Measurements from ENCODE around the gene RAB17. TPM values are rescaled to one million over a fixed set of nuclear protein-coding genes. Genes with fewer than 3 reads are reported as not detected.

RAB17 gene
- total RNA-seq, 1 donor from 2014 or later, result 4.1 TPM

- ATAC-seq (ENCODE audit: poor library complexity), result no peak
- no peak for DNase-seq
- intact Hi-C loops (cut with DNase I), result loop anchor here (10.0 kb wide), 1 partner anchor 447 kb away; no protein-coding TSS in a partner anchor
These were observed 19.0 kb downstream of the RAB17 start for GRCh38 chr2:237571551-237571950.

DNA sequence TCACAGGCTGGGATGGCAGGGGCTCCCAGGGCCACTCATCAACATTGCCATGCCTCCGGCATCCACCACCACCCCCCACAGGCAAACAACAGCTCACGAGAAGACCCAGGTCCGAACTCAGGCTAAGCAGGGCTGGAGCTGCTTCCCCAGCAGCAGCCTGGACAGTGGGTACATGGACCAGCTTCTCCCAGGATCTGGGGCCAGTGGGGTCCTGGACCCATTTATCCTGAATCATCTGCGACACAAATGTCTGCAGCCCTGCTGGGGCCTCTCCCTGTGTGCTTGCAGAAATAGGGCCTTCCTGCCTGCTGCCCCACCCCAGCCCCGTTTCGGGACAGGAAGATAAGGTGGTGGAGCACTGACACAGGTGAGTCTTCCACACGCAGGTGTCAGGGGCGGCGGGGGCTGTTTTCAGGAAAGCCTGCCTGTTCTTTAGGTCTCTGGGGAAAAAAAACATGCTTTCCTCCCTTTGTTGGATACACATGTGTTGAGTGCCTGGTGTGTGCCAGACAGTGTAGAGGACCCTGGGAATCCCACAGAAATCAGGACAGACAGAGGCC is 19.7 kb downstream of the RAB17 start:
- intact Hi-C loops (cut with DNase I), result loop anchor here (10.0 kb wide), 1 partner anchor 446 kb away; no protein-coding TSS in a partner anchor
- DNase-seq, result no peak
- ATAC-seq (ENCODE audit: poor library complexity), result no peak

DNA sequence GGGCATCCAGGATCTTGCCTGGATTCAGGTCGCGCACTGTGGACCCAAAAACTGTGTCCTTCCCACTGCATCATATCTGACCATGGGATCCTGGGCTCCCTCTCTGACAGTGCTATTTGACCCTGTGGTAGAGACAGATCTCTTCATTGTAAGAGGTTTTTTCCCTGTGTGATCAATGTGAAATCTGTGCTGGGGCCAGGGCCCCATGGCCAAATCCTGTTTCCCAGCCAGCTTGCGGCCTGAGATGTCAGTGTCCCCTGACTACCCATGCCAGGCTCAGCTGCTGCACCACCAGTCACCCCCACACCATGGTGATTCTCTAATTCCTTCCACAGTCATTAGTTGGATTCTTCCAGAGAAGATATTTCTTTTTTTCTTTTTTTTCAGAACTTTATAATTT is 20.6 kb downstream of the RAB17 start:
- no peak for DNase-seq
- no peak for ATAC-seq (ENCODE audit: poor library complexity)
- intact Hi-C loops (cut with DNase I), result loop anchor here (10.0 kb wide), 1 partner anchor 445 kb away; no protein-coding TSS in a partner anchor

DNA sequence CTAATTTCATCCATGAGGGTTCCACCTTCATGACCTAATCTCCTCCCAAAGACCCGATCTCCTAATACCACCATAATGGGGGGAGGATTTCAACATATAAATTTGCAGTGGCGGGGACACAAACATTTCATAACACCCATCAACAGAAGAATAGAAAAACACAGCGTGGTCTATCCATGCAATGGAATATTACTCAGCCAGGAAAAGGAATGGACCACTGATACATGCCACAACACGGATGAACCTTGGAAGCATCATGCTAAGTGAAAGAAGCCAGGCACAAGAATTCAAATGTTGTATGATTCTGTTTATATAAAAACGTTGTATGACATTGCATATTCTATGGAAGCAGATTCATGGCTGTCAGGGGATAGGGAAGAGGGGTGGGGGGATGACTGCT is 21.5 kb downstream of the RAB17 start:
- ATAC-seq (ENCODE audit: poor library complexity) (no peak), DNase-seq (no peak)
- intact Hi-C loops (cut with DNase I), result no loop called here

DNA sequence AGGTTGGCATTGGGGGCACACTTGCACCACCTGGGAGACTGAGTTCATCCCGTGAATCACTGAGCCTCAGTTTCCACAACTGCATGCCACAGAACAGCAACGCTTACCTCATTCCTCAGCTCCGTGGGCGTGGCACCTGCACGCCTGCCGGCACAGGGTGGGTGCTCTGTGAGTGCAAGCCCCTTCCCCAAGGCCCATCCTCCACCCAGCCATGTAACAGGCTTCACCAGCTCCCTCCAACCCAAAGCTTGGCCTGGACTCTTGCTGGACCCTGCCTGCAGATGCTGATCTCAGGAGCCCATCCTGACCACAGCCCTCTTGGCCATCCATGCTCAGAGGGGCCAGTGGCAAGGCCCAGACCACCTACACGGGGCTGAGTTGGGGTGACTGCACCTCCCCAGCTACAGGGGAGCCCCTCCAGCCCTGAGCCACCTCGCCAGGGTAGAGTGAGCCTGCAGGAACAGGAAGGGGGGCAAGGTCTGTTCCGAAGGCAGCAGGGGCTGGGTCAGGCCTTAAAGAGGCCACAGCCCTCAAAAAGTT is 22.3 kb downstream of the RAB17 start:
- intact Hi-C loops (cut with DNase I), result no loop called here
- ATAC-seq (ENCODE audit: poor library complexity) (no peak), DNase-seq (no peak)

- ATAC-seq (ENCODE audit: poor library complexity) (no peak), DNase-seq (no peak)
- intact Hi-C loops (cut with DNase I), result no loop called here
These were observed 23.1 kb downstream of the RAB17 start for GRCh38 chr2:237567276-237568029.

DNA sequence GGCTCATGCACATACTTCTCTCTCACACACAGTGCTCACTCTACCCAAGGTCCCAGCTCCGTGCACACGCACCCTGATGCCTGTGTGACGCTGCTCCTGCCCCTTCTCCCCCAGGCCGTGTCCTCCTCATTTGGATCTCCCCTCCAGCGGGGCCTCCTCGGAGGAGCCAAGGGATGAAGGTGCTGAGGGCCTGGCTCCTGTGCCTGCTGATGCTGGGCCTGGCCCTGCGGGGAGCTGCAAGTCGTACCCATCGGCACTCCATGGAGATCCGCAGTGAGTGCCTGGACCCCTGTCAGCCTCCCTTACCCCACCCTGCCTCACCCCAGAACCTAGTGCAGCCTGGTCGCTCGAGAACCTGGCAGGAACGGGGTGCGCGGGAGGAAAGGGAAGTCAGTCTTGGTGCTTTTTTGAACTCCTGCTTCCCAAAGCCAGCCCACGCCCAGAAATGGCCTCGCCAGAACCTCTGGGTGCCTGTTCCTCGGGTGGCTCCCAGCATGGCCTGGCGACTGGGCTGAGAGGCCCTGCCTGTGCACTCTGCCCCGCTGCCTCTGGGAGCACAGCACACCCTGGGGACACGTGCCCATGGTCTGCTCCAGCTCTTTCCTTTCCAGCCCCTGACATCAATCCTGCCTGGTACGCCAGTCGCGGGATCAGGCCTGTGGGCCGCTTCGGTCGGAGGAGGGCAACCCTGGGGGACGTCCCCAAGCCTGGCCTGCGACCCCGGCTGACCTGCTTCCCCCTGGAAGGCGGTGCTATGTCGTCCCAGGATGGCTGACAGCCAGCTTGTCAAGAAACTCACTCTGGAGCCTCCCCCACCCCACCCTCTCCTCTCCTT is 23.9 kb downstream of the RAB17 start, which contains the start of gene PRLH:
PRLH (plus strand) TSS at position 174 of the 835 bp plus-strand sequence; CDS start at position 174, 0 bp downstream.
- no peak for DNase-seq
- intact Hi-C loops (cut with DNase I), result no loop called here
- peak; percentile 13 for ATAC-seq (ENCODE audit: poor library complexity)

- no peak for ATAC-seq (ENCODE audit: poor library complexity)
- no peak for DNase-seq
- intact Hi-C loops (cut with DNase I), result no loop called here
These were observed 24.6 kb downstream of the RAB17 start for GRCh38 chr2:237565974-237566373.

DNA sequence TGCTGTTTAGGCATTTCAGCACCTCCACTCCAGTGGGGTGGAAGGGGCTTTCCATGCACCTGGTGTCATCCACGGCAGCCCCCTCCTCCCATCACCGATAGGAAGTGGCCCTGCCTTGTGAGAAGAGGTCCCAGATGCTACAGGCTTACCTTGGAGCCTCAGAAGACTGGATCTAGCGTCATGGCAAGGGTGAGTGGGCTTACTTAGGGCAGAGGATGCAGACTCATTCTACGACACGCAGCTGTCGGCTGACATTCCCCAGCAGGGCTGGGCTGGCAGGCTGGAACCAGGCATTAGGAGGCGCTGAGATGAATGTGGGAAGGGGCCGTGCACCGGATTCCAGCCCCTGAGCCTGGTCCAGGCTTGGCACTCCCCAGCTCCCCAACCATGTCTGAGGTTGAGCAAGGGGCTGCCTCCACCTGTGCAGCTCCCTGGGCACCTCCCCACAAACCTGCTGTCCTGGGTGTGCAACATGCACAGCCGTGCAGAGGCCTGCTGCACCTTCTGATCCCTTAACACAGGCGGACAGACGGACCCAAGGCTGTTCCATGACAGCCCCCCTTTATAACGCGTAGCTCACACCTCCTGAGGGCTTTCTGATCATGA is 25.9 kb downstream of the RAB17 start:
- DNase-seq (no peak), ATAC-seq (ENCODE audit: poor library complexity) (no peak)
- intact Hi-C loops (cut with DNase I), result no loop called here

- intact Hi-C loops (cut with DNase I), result no loop called here
- DNase-seq (no peak), ATAC-seq (ENCODE audit: poor library complexity) (no peak)
These were observed 26.7 kb downstream of the RAB17 start for GRCh38 chr2:237563816-237564215.

GRCh38 chr2:237561221-237561620 is 29.3 kb downstream of the RAB17 start:
- intact Hi-C loops (cut with DNase I), result no loop called here
- ATAC-seq (ENCODE audit: poor library complexity) (no peak), DNase-seq (peak; percentile 32)

GRCh38 chr2:237558961-237559641 is 31.4 kb downstream of the RAB17 start:
- DNase-seq (peak; percentile 82), ATAC-seq (ENCODE audit: poor library complexity) (peak; percentile 76)
- intact Hi-C loops (cut with DNase I), result no loop called here

- intact Hi-C loops (cut with DNase I), result no loop called here
- no peak for ATAC-seq (ENCODE audit: poor library complexity)
- DNase-seq, result peak; percentile 27
These were observed 32.9 kb downstream of the RAB17 start for GRCh38 chr2:237557633-237558015.

GRCh38 chr2:237556773-237557632 is 33.5 kb downstream of the RAB17 start:
- intact Hi-C loops (cut with DNase I), result no loop called here
- ATAC-seq (ENCODE audit: poor library complexity) (no peak), DNase-seq (no peak)

- no peak for ATAC-seq (ENCODE audit: poor library complexity)
- no peak for DNase-seq
- intact Hi-C loops (cut with DNase I), result no loop called here
These were observed 35.0 kb downstream of the RAB17 start for GRCh38 chr2:237555560-237555959.

- DNase-seq (no peak), ATAC-seq (ENCODE audit: poor library complexity) (no peak)
- intact Hi-C loops (cut with DNase I), result no loop called here
These were observed 36.6 kb downstream of the RAB17 start for GRCh38 chr2:237553948-237554347.

DNA sequence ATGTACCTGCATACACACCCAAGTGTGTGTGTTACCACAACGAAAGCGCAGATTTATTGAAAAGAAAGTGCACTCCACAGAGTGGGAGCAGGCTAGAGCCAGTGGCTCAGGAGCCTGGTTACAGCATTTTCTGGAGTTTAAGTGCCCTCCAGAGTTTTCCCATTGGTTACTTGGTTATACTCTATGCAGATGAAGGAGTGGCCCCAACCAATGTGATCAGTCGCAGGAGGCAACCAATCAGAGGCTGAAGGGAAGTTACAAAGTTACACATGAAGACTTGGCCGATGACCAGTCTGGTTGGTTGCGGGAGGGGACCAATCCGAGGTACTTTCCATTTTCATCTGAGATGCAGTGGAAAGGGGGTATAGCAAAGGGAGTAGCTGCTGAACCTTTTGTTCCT is 37.6 kb downstream of the RAB17 start:
- ATAC-seq (ENCODE audit: poor library complexity), result no peak
- intact Hi-C loops (cut with DNase I), result no loop called here

More for the DNA sequence above, 37.6 kb downstream of the RAB17 start:
- DNase-seq, result no peak
